Stimulated activated CD8-positive, alpha-beta memory T cell treated with anti-CD3 and anti-CD28 coated beads, Interleukin-7, amount 100 ng/mL, for 4 hours (primary cell): Measurements from ENCODE around the gene KDM2B.

Source experiments
- DNase-seq, 2 donors: peaks; one replicate each; pipeline ENCODE4 v3.0.0-alpha.2; 2020; ENCODE audit warnings: low read depth in 2 of 2

The KDM2B gene

GRCh38 chr12:121561009-121561395, 19.8 kb downstream of the KDM2B start:
- DNase-seq, result no peak

- DNase-seq, result no peak
Measured at GRCh38 chr12:121560392-121561008, 20.3 kb downstream of the KDM2B start.

- DNase-seq, result no peak
Measured at GRCh38 chr12:121558956-121559355, 21.9 kb downstream of the KDM2B start.

- no peak for DNase-seq
Measured at GRCh38 chr12:121550974-121551634, 29.7 kb downstream of the KDM2B start.

GRCh38 chr12:121549075-121549474, 31.7 kb downstream of the KDM2B start:
- DNase-seq, result no peak

GRCh38 chr12:121545480-121545879, 35.3 kb downstream of the KDM2B start:
- no peak for DNase-seq

- DNase-seq, result no peak
Measured at GRCh38 chr12:121543786-121544185, 37.0 kb downstream of the KDM2B start.

- no peak for DNase-seq
Measured at GRCh38 chr12:121539908-121540307, 40.9 kb downstream of the KDM2B start.

GRCh38 chr12:121538699-121539061, 42.1 kb downstream of the KDM2B start:
- DNase-seq, result no peak

- DNase-seq, result peak in 1 of 2 donors; percentile 44
Measured at GRCh38 chr12:121537814-121538698, 42.8 kb downstream of the KDM2B start.

GRCh38 chr12:121536899-121537813, 43.7 kb downstream of the KDM2B start:
- DNase-seq, result peak in 1 of 2 donors; percentile 56

GRCh38 chr12:121536054-121536898, 44.5 kb downstream of the KDM2B start:
- DNase-seq, result peak; percentile 61 to 67

GRCh38 chr12:121535150-121536053, 45.4 kb downstream of the KDM2B start:
- no peak for DNase-seq

- peak; percentile 61 to 67 for DNase-seq
Measured at GRCh38 chr12:121534495-121535148, 46.2 kb downstream of the KDM2B start.

- DNase-seq, result no peak
Measured at GRCh38 chr12:121533394-121534090, 47.3 kb downstream of the KDM2B start.

GRCh38 chr12:121532503-121533393, 48.1 kb downstream of the KDM2B start:
- DNase-seq, result no peak

GRCh38 chr12:121531356-121531750, 49.5 kb downstream of the KDM2B start:
- DNase-seq, result no peak
